Left lobe of liver (tissue), 2 donors: ENCODE results near the gene SRM. TPM values are rescaled to one million over a fixed set of nuclear protein-coding genes. Genes with fewer than 3 reads are reported as not detected.
A peak's percentile ranks its signal among the peaks of the same experiment; 100 is the strongest.
"Not testable (repeated sequence)": the region's sequence is repeated elsewhere in the genome, so short reads cannot be mapped to it uniquely, and the experiment has no call there.

Source experiments
- ATAC-seq: fragments of 200-7000 bp; cut with Tn5 transposase; one replicate; pipeline ENCODE4 v1.9.1; 2020; ENCODE audit warnings: mild to moderate bottlenecking, moderate library complexity
- DNase-seq: peaks from one replicate; pipeline ENCODE4 v3.0.0-alpha.2; 2020; ENCODE audit warnings: low spot score
- total RNA-seq: library from RNA; stranded (reverse); gene quantifications from one replicate; pipeline ENCODE4 v1.2.1, GENCODE V29; 2021
- donor health status: DM: no; HTN: no; CAD: no; lungs with moderate emphysema.
- donor health status: DM: no; HTN: yes; CAD: no.

Gene SRM
- total RNA-seq, 1 donor from 2014 or later, result 28.5 TPM

DNA sequence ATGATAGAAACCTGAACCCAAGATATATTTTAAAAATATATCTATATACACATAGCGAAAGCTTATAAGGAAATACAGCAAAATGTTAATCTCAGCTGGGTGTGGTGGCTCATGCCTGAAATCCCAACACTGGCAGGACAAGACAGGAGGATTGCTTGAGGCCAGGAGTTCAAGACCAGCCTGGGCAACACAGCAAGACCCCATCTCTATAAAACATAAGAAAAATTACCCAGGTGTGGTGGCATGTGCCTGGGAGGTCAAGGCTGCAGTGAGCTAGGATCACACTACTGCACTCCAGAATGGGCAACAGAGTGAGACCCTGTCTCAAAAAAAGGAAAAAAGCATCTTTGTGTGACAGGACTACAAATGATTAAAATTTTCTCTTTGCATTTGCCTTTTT, 6.0 kb upstream of the SRM start:
- DNase-seq (no peak), ATAC-seq (no peak)

DNA sequence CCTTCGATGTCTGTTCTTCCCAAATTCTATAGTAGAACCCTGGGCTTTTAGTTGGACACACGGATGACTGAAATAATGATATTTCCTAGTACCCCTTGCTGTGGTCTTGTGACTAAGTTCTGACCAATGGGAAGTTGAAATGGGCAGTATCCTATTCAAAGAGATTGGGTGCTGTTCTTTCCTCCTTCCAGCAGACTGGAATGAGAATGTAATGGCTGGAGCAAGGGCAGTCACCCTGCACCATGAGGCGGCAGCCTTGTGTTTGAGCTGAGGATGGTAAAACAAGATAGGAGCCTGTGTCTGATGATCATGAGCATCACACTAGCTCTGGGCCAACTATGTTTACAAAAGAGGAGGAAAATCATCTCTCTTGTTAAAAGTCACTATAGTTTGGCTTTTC, 5.1 kb upstream of the SRM start:
- no peak for DNase-seq
- ATAC-seq, result no peak

DNA sequence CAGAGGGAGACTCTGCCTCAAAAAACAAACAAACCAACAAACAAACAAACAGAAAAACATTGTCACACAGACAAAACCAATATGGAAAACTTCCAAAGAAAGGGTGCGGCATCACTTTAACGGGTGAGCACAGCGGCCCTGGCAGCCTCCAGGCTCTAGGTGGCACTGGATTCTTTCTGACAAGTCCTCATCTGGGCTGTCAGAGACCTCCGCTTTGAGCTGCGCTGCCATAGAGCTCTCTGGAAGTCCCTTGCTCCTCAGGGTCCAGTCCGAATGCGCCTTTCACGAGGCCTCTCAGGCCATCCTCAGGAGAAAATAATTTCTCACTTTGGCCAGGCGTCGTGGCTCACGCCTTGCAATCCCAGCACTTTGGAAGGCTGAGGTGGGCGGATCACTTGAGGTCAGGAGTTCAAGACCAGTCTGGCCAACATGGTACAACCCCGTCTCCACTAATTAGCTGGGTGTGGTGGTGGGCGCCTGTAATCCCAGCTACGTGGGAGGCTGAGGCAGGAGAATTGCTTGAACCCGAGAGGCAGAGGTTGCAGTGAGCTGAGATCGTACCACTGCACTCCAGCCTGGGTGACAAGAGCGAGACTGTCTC, 4.2 kb upstream of the SRM start:
- ATAC-seq, DNase-seq: not testable (repeated sequence)

DNA sequence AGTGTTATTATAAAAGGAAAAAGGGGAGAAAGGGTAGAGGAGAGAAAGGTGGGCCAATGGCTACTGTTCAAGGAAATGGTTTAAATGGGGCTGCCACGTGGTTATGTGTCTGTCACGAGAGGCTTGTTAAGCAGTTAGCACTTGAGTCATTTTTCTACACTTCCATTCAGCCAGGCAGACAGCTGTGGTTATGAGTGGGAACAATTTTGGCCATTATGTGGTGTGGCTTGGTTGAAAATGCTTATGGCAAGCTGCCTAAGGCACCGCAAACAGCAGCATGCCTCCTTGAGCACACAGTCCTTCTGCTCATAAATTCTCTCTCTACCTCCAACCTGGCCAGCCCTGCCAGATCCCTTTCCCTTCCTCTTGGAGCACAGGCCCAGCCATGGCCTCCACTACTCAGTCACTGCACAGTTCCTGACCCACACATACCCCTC, 3.2 kb upstream of the SRM start:
- DNase-seq (no peak), ATAC-seq (no peak)

DNA sequence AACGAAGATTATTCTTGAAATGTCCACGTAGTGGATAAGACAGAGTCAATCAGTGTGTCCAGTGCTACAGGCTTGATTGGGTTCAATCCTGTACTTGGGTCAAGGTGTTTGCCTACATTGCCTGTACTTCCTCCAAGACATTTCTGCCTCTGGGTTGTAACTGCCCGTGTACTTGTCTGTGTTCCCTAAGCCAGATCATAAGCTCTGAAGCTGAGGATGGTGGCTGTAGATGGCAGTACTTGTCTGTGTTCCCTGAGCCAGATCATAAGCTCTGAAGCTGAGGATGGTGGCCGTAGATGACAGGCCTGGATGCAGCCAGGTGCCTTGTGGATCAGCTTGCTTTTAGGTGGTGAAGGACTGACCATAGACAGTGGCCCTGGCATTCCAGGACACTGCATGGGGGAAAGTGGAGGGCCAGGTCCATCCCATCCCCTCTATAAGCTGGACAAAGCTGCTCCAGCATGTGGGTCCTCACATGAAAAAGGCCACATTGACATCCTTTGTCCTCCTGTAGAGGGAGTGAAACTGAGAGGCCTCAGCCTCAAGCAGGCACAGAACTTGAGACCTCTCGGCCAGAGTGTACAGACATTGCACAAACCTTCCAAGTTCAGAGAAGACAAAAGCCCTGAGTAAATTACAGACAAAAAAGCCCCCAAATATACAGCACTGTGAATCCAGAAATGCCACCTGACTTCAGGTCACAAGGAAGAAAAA, 2.0 kb upstream of the SRM start:
- ATAC-seq (no peak), DNase-seq (no peak)

DNA sequence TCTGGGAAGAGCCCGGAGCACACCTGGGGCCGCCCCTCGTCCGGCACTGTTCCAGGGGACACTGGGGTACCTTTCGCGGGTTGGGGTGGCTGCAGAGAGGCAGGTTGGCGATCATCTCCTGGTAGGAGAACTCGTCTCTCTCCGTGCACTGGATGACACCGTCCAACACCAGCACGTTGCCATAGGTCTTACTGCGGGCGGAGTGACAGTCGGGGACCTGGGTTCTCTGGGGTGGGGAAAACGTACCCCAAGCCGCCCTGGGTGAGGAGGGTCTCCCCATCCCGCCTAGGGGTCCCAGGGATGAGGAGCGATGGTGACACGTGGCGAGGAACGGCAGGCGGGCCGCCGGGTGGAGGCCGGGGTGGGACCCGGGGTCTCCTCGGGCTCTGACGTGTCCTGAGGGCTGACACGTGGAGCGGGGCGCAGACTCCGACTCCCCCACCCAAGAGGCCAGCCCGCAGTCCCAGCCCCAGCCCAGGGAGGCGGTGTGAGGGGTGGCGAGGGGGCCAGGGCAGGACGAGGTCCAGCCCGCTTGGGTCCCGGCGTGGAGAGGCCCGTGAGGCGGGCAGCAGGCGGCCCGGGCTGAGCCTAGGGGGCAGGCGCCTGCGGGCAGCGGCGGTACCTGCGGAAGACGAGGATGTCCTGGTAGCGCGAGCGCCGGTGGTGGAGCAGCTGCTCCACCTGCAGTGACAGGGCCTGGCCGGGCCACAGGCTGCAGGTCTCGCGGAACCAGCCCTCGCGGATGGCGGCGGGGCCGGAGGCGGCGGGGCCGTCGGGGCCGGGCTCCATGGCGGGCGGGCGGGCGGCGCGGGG, 457 bp downstream of the SRM start:
- DNase-seq (no peak), ATAC-seq (peak; percentile 2)

DNA sequence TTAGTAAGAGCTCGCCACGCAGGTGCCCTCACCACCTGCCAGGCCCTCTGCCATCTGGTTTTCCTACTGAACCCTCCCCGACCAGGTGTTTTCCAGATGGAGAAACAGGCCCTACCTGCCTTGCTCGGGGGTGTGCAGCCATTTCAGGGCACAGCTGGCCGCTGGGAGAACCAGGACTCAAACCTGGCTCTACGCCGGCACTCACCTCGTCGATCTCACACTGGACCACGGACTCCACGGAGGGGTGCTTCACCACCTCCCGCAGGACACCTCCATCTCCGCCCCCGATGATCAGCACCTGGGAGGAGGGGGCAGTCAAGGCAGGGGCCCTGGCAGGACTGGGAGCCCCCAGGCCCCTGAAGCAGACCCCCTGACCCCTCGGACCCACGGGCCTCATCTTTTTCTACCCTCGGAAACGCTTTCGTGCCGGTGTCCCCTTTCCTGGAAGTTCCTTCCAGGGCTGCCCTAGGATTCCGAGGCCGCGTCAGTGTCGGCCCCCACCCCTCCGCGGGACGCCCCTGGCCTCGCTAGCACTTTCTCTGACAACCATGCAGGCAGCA, 1.1 kb downstream of the SRM start:
- ATAC-seq (no peak), DNase-seq (no peak)

DNA sequence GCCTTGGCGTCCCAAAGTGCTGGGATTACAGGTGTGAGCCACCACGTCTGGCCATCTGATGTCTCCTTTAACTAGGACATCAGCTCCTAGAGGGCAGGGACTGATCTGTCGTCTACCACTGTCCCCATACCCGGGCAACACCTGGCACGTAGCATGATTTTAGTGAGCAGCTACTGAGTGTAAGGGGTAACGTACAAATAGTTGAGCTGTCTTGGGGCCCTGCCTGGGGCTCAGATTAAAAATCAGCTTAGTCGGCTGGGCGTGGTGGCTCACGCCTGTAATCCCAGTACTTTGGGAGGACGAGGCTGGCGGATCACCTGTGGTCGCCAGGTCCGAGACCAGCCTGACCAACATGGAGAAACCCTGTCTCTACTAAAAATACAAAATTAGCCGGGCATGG, 1.8 kb downstream of the SRM start:
- DNase-seq (no peak), ATAC-seq (no peak)

DNA sequence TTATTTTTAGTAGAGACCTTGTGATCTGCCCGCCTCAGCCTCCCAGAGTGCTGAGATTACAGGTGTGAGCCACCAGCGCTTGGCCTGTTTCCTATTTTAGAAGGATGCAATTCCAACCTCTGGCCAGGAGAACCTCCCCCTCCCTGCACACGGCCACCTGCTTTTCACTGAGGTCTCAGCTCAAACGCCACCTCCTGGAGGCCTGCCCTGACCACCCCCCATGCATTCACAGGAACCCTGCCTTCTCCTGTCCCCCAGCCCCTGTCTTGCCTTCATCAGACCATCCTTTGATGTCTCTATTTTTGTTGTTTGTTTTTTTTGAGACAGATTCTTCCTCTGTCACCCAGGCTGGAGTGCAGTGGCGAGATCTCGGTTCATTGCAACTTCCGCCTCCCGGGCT, 2.3 kb downstream of the SRM start:
- ATAC-seq (no peak), DNase-seq (no peak)

DNA sequence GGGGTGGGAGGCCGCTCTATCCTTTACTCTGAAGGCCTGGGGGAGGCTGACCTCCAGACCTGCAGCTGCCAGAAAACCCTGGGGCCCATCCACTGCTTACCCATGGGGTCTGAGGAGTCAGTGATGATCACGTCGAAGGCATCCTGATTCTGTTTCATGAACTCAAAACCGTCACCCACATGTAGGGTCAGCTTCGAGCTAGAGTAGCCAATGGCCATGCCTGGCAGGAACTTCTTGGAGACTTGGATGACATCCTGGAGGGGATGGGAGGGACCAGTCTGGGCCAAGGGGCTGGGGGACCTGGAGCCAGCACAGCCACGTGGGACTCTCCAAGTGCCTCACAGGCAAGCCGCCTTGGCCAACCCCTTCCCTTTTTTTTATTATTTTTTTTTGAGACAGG, 3.3 kb downstream of the SRM start:
- no peak for ATAC-seq
- no peak for DNase-seq

DNA sequence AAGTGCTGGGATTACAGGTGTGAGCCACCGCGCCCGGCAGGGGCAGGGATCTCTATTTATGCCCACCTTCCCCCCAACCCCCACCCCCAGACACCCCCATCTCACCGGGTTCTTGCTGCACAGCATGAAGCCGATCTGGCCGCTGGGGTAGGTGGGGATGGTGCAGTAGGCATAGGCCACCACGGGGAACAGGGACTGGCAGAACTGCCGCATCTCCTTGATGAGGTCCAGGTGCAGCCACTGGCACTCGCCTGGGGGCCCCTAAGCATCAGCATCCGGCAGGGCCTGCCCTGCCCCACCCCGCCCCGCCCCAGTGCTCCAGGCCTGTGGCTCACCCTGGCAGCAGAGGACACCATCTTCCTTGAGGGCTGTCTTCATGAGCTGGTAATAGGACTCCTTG, 4.1 kb downstream of the SRM start:
- ATAC-seq (no peak), DNase-seq (no peak)

DNA sequence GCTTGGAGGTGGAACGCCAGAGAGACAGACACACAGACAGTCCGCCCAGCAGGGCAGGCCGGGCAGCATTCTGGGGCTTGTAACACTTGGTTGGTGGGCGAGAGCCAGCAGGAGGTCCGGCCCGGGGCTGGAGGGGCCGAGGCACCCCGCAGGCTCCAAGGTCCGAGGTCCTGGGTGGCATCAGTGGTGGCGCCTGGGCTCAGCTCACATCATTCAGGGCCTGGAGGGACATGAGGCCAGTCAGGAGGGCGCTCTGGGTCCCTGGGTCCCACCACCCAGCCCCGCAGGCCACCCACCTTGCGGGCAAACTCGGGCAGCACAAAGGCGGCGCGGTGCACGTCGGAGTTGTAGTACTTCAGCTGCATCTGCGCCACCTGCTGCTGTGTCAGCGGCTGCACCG, 5.2 kb downstream of the SRM start:
- ATAC-seq (no peak), DNase-seq (no peak)

DNA sequence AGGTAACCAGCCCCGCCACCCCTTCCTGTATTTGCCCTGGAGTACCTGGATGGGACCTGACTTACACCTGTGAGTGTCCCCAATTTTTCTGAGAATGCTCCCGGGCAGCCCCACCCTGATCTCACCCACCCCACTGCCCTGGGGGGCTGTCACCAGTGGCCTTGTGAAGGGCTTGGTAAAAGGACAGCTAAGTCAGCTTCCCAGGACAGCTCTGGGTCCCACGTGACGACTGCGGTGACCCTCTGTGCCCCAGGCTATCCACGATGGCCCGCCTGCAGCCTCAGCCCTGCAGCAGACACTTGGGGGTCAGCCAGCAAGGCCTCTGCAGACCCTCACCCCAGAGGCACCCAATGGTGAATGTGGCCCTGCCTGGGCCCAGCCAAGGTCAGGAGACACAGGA, 5.6 kb downstream of the SRM start:
- no peak for ATAC-seq
- no peak for DNase-seq

DNA sequence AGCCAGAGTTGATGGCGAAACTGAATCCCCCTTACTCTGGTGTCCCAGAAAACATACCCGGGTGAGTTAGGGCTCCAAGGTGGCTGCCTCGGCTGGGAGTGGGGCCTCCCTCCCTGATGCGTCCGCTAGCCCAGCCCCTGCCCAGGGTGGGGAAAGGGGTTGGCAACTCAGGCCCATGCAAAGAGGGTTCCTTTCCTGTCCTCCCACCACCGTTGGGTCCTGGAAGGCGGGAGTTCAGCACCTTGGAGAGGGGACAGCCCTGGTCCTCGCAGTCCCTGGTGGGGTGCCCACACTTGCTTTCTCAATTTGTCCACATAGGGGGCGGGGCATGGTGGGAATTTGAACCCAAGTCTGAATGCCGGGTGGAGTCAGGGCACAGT, 6.1 kb downstream of the SRM start:
- DNase-seq (no peak), ATAC-seq (peak; percentile 60)

DNA sequence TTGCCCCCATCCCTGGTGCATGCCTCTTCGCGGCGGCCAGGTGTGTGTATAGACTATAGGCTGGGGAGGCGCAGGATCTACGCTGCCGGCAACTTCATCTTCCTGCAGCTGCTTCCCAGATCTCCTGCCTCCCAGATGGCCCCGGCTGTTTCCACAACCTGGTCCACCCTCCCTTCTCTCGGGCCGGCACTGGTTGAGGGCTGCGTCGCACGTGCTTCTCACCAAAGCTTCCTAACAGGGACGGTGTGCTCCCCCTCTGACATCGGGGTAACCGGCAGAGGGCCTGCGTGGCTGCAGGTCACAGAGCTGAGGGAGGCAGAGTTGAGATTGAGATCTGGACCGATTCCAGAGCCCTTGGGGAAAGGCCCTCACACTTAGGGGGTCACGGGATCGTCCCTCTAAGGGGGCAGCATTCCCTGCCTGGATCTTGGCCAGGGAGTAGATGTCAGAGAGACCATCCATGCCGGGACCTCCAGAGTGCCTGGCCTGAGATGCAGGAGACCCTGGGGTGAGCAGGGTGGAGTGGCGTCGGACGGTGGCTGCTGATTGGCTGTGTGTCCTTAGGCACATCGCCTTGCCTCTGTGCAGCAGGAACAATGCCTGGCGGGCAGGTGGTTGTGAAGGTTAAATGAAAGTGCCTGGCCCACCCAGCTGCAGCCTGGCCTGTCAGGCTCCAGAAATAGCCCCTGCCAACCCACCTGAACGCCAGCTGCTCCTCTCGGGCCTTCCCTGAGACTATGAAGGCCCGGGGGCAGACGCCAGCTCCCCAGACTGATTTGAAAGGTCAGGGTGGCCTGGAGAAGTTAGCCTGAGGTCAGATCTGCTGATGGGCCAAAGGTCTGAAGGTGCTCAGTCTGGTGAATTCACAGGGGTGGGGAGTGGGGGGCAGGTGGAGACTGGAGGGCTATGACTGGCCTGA, 6.7 kb downstream of the SRM start:
- ATAC-seq (no peak), DNase-seq (no peak)

DNA sequence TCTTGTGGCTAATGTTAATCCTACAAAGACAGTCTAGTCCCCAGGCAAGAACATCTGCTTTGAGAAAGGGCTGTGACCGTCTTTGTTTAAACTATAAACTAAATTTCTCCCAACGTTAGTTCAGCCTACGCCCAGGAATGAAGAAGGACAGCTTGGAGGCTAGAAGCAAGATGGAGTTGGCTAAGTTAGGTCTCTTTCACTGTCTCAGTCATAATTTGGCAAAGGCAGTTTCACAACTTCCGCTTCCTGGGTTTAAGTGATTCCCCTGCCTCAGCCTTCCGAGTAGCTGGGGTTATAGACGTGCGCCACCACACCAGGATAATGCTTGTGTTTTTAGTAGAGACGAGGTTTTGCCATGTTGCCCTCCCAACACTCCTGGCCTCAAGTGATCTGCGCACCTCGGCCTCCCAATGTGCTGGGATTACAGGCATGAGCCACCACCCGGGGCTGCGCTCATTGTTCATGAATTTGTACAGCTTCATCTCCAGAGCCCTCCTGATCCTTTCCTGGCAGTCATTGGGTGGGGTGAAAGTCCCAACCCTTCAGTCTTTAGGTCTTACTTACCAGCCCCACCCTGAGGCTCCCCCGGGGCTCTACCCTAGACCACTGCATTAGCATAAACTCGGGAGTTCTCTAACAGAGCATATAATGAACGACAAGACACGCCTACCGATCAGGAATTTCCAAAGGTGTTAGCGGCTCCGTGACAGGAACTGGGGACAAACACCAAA, 7.9 kb downstream of the SRM start:
- ATAC-seq (no peak), DNase-seq (no peak)

DNA sequence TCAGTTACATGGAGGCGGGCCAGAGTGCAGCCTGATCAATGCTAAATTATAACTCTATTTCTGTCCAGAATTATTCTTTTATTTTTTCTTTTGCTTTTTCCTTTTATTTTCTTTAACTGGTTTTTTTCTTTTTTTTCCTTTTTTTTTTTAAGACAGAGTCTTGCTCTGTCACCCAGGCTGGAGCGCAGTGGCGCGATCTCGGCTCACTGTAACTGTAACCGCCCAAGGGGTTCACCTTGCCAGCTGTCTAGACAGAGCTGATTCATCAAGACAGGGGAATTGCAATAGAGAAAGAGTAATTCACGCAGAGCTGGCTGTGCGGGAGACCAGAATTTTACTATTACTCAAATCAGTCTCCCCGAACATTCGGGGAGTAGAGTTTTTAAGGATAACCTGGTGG, 8.7 kb downstream of the SRM start:
- ATAC-seq, DNase-seq: not testable (repeated sequence)

DNA sequence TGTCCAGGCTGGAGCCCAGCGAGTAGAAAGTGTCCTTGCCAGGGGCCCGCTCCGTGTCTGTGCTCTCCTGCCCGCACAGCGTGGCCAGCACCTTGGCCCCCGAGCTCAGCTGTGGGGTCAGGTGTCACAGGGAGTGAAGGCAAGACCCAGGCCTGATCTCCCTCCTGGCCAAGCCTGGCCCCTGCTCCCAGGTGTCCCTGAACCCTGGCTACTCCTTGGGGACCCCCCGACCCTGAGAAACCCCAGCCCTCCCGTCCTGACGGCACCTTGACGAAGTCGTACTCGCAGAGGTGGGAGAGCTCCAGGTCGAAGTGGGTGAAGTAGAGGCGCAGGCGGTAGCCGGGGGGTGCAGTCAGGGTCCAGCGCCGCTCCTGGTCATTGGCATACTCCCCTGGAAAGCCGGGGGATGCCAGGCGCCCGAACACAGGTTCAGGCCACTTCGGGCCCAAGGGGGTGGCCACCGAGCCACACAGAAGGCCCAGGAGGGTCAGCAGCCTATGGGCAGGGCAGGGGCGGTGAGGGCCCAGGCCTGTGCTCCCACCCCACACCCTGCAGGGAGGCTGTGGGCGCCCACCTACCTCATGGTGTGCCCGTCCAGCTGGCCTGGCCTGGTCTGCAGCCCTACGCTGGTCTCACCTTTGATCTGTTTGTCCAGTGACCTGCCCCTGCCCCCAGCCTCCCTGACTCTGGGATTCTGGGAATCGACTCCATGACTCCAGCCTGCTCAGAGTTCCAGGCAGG, 13.0 kb downstream of the SRM start, which contains the start of gene MASP2:
Gene MASP2, minus strand, starts transcription at position 615 of the 741 bp plus-strand sequence. Its CDS starts 32 bp downstream, at position 583.
- peak; percentile 93 for DNase-seq
- ATAC-seq, result peak; percentile 86

DNA sequence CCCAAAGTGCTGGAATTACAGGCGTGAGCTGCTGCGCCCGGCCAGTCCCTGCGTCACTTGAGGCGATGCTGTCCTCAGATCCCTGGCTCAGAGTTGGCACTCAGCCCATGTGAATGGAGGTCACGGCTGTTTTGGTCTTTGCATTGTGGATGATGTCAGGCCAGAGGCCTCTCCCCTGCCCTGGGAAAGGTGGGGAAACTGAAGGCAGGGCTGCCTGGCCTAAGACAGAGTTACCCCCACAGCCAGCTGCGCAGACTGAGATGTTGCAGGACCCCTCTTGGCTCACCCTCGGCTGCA, 13.6 kb downstream of the SRM start:
- peak; percentile 69 for ATAC-seq

More for the DNA sequence above, 13.6 kb downstream of the SRM start:
- DNase-seq, result peak; percentile 90
